AG04450 (cell line): ENCODE data around the gene CHRDL2. TPM values are rescaled to one million over a fixed set of nuclear protein-coding genes. Genes with fewer than 3 reads are reported as not detected.

Source experiments
- CTCF ChIA-PET: fragments of 300-600, 350-600 bp; formaldehyde crosslinking; extraction: SDS; loops from one replicate; lab custom pipeline; 2022; ENCODE audit warnings: antibody characterized with exemption, inconsistent platforms; lab: Charles Lee
- POLR2A ChIA-PET: fragments of 350-600 bp; formaldehyde crosslinking; extraction: SDS; loops from one replicate; lab custom pipeline; 2021; ENCODE audit warnings: antibody characterized with exemption, inconsistent platforms; lab: Yijun Ruan, JAX
- DNase-seq: peaks from one replicate; pipeline ENCODE4 v3.0.0-alpha.2; 2011; ENCODE audit warnings: low read depth, low spot score
- H3K27ac ChIP-seq: one replicate; pipeline ENCODE4 v1.5.1; 2012; ENCODE audit warnings: low read depth, low read length, control low read depth
- H3K27me3 ChIP-seq: one replicate; pipeline ENCODE4 v1.6.0; 2012; ENCODE audit warnings: low read length; ENCODE audit not compliant: control insufficient read depth, insufficient read depth
- H3K4me3 ChIP-seq: 2 replicates; pipeline ENCODE4 v1.5.1; 2011; ENCODE audit warnings: mild to moderate bottlenecking, low read depth, low read length, control low read depth
- H3K9me3 ChIP-seq: 2 replicates; pipeline ENCODE4 v1.5.1; 2012; ENCODE audit warnings: low read length; ENCODE audit not compliant: control insufficient read depth, insufficient read depth
- CTCF ChIP-seq: IDR thresholded peaks from 2 replicates; pipeline ENCODE4 v1.5.1; 2011; ENCODE audit warnings: low read depth, low read length, control low read depth, inconsistent platforms
- polyA plus RNA-seq: library from polyadenylated mRNA; depleted of rRNA; stranded (reverse); fragments of >200 nt; gene quantifications from 2 replicates; pipeline ENCODE4 v1.2.3, GENCODE V29; 2011

Gene CHRDL2
- polyA plus RNA-seq, 1 experiment: 0.88 TPM

- POLR2A ChIA-PET: interaction anchor here (1.0 to 2.5 kb wide), 3 partner anchors 8 to 115 kb away, joined by 3 to 10 read pairs (median 9); no protein-coding TSS in a partner anchor
- H3K27me3 ChIP-seq: peaks cover 27% of the 10 kb centered on the region
Measured at GRCh38 chr11:74726547-74727182, 4.6 kb downstream of the CHRDL2 start.

GRCh38 chr11:74725701-74726100 lies 5.5 kb downstream of the CHRDL2 start:
- DNase-seq: peak; percentile 81
- H3K27me3 ChIP-seq: peaks cover 19% of the 10 kb centered on the region
- no peaks in the 10 kb centered on the region for H3K9me3 ChIP-seq
- no peak overlapping the region for H3K4me3 ChIP-seq
- no peak for TF ChIP-seq CTCF
- ChIA-PET POLR2A (interaction anchor here (0.6 to 2.5 kb wide), 9 partner anchors 9 to 162 kb away, joined by 3 to 10 read pairs (median 5); no protein-coding TSS in a partner anchor), CTCF (interaction anchor here (0.7 to 4.7 kb wide), 24 partner anchors 9 to 337 kb away, joined by 3 to 140 read pairs (median 6); partner anchors contain the start of gene RNF169)
- H3K27ac ChIP-seq: peak overlapping the region; percentile 68

More at GRCh38 chr11:74726547-74727182, 4.6 kb downstream of the CHRDL2 start:
- CTCF ChIA-PET: interaction anchor here (0.6 to 4.7 kb wide), 31 partner anchors 8 to 273 kb away, joined by 3 to 140 read pairs (median 5); partner anchors contain the start of gene RNF169
- no peaks in the 10 kb centered on the region for H3K9me3 ChIP-seq
- TF ChIP-seq CTCF: peak; percentile 99
- DNase-seq: peak; percentile 75
- H3K4me3 ChIP-seq: no peak overlapping the region
- no peak overlapping the region for H3K27ac ChIP-seq

GRCh38 chr11:74723511-74723910 lies 7.7 kb downstream of the CHRDL2 start:
- Histone ChIP-seq H3K27me3 (no peaks in the 10 kb centered on the region), H3K27ac (no peak overlapping the region), H3K9me3 (no peaks in the 10 kb centered on the region), H3K4me3 (no peak overlapping the region)
- TF ChIP-seq CTCF: no peak
- ChIA-PET CTCF (interaction anchor here (1.4 to 4.7 kb wide), 3 partner anchors 16 to 32 kb away, joined by 3 to 140 read pairs (median 21); no protein-coding TSS in a partner anchor), POLR2A (interaction anchor here (0.6 kb wide), 1 partner anchor 13 kb away, joined by 4 read pairs; no protein-coding TSS in a partner anchor)
- DNase-seq: no peak

- Histone ChIP-seq H3K27ac (peak overlapping the region; percentile 91), H3K4me3 (no peak overlapping the region), H3K9me3 (no peaks in the 10 kb centered on the region), H3K27me3 (no peaks in the 10 kb centered on the region)
- no peak for DNase-seq
- CTCF ChIA-PET: interaction anchor here (1.5 to 7.0 kb wide), 3 partner anchors 11 to 20 kb away, joined by 3 to 77 read pairs (median 14); no protein-coding TSS in a partner anchor
- POLR2A ChIA-PET: interaction anchor here (0.9 to 1.7 kb wide), 4 partner anchors 13 to 79 kb away, joined by 3 to 11 read pairs (median 4); no protein-coding TSS in a partner anchor
- no peak for TF ChIP-seq CTCF
Measured at GRCh38 chr11:74721479-74721835, 9.8 kb downstream of the CHRDL2 start.
